ENCODE data around the gene KRTAP5-5.
"Not testable (repeated sequence)": the region's sequence is repeated elsewhere in the genome, so short reads cannot be mapped to it uniquely, and the experiment has no call there.

Gene KRTAP5-5

DNA sequence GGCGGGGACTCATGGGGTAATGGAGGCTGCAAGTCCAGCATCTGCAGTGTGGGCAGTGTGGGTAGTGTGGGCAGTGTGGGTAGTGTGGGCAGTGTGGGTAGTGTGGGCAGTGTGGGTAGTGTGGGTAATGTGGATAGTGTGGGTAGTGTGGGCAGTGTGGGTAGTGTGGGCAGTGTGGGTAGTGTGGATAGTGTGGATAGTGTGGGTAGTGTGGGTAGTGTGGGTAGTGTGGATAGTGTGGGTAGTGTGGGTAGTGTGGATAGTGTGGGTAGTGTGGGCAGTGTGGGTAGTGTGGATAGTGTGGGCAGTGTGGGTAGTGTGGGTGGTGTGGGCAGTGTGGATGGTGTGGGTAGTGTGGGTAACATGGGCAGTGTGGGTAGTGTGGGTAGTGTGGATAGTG is 40.9 kb downstream of the KRTAP5-5 start:
- in situ Hi-C loops (cut with MboI; ENCODE audit: low pct_unique_long_range_greater_than_20kb, low sequenced_read_pairs); DNase-seq: not testable (repeated sequence)

DNA sequence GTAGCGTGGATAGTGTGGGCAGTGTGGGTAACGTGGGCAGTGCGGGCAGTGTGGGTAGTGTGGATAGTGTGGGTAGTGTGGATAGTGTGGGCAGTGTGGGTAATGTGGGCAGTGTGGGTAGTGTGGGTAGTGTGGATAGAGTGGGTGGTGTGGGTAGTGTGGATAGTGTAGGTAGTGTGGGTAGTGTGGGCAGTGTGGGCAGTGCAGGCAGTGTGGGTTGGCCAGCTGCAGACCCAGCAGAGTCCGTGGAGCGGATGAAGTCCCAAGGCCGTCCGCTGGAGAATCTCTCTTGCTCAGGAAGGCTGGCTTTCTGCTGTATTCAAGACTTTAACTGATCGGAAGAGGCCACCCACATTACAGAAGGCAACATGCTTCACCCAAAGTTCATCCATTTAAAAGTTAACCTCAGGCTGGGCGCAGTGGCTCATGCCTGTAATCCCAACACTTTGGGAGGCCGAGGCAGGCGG is 41.4 kb downstream of the KRTAP5-5 start:
- in situ Hi-C loops (cut with MboI; ENCODE audit: low pct_unique_long_range_greater_than_20kb, low sequenced_read_pairs): no loop called here
- no peak for DNase-seq

DNA sequence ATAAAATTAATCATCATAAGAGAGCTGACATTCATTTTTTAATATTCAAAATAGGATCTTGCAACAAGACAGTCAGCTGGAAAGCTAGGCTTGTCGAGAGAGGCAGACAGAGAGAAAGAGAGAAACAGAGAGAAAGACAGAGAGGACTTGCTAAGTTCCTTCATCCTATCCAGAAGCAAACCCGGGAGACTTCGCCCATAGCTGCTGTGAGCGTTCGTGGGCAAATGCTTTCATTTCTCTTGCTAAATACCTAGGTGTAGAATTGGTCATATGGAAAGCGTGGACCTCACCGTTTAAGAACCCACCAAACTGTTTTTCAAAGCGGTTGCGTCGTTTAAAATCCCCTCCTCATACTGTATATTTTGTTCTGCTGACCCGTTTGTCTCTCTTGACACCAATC is 42.1 kb downstream of the KRTAP5-5 start:
- in situ Hi-C loops (cut with MboI; ENCODE audit: low pct_unique_long_range_greater_than_20kb, low sequenced_read_pairs): no loop called here
- DNase-seq: no peak

DNA sequence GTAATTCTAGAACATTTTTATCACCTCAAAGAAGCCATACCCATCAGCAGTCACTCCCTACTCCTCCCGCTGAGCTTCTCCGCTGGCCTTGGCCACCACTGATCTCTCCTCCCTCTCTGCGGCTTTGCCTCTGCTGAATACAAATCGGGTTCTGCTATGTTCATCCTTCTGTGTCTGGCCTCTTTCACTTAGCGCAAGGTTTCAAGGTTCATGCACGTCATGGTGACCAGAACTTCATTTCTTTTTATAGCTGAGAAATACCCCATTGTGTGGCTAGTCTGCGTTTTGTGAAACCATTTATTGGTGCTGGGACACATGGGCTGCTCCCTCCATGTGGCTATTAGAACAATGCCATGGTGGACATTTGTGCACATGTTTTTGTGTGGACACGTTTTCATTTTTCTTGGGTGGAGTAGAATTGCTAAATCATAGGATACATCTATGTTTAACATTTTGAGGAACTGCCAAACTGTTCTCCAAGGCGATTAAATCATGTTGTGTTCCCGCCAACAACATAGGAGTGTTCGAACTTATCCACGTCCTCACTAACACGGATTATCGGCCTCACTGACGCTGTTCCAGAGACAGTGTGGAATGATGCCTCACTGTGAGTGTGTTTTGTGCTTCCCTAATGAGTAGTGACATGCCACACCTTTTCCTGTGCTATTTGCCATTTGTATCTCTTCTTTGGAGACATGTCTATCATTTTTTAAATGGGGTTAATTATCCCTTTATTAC is 43.2 kb downstream of the KRTAP5-5 start:
- no peak for DNase-seq
- in situ Hi-C loops (cut with MboI; ENCODE audit: low pct_unique_long_range_greater_than_20kb, low sequenced_read_pairs): no loop called here

DNA sequence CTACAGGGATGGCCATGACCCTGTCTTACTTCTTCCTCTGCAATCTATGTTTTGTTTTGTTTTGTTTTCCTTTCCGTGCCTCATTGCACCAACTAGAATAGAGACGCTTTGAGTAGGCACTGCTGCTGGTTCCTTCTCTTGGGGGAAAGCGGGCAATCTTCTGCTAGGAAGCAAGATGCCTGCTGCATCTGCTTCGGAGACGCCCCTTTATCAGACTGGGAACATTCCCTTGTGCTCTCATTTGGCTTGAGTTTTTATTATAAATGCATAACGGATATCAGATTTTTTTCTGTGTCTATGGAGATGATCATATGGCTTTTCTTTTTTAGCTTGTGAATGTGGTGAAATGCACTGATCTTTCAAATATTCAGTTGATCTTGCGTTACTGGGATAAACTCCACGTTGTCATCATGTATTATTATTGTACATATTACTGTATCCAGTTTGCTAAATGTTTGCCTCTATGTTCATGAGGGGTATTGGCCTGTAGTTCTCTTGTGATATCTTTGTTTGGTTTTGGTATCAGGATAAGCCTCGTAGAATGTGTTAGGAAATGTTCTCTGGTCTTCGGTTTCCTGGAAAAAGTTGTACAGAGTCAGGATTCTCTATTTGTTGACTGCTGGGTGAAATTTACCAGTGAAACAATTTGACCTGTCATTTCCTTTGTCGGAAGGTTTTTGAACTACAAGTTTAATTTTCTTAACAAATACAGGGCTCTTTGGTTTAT is 44.0 kb downstream of the KRTAP5-5 start:
- in situ Hi-C loops (cut with MboI; ENCODE audit: low pct_unique_long_range_greater_than_20kb, low sequenced_read_pairs): no loop called here
- no peak for DNase-seq

DNA sequence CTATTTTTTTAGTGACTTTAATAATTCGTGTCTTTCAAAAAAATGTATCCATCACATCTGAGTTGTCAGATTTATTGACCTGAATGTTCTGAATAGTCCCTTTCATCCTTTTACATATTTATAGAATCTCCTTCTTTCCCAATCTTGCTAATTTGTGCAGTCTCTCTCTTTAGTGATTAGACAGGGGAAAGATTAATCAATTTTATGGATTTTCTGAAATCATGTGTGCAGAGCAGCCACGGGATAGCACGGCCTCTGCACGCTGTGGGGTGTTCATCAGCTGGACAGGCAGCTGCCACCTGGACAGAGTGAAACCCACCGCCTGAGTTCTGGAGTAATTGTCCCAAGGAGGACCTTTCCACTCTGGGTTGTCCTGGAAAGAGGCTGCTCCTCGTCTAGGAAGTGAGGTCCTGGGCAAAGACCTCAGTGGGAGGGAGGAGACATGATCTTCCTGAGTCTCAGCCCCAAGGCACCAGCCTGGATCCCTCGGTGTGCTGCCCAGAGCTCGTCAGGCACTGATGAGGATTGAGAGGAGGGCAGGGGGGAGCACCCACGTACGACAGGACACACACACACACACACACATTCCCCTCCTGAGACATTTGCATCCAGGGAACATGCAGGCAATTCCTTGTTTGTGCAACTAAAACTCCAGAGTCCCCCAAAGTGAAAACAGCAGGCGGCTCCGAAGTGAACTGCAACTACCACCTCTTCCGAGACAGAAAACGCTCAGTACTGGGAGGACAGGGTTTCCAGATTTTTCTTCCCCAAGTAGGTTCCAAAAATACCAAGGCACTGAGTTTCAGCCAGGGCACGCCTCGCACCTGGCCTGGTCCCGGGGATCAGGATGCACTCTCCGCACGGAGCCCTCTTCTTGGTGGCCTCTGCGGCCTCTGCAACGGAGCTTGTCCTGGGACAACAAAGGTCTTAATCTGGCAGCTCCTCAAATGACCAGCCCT is 44.9 kb downstream of the KRTAP5-5 start:
- in situ Hi-C loops (cut with MboI; ENCODE audit: low pct_unique_long_range_greater_than_20kb, low sequenced_read_pairs): no loop called here
- no peak for DNase-seq

DNA sequence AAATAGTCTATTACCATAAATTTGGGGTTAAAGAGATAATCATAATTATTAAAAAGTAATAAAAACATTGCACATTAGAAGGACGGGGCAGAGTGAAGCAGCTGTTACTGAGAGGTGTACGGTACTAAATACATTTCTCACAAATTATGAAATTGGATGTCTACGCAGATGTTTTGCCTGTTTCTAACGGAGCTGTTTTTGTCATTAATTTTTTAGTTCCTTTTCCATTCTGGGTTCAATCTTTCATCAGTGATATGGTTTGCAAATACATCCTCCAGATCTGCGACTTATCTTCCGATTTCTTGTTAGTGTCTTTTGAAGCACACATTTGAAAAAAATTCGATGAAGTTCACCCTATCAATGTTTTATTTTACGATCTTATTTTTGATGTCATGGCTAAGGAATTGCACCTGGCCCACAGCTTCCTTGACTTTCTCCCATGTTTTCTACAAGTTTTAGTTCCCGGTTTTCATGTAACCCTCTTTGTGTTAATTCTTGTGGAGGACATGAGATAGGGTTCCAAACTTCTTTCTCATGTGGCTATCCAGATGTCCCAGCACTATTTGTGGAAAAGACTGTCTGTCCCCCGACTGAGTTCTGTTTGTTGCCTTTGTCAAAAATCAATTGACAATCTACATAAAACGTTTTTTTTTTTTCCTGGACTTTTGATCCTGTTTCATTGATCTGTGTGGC is 46.1 kb downstream of the KRTAP5-5 start:
- in situ Hi-C loops (cut with MboI; ENCODE audit: low pct_unique_long_range_greater_than_20kb, low sequenced_read_pairs): no loop called here
- DNase-seq: no peak

DNA sequence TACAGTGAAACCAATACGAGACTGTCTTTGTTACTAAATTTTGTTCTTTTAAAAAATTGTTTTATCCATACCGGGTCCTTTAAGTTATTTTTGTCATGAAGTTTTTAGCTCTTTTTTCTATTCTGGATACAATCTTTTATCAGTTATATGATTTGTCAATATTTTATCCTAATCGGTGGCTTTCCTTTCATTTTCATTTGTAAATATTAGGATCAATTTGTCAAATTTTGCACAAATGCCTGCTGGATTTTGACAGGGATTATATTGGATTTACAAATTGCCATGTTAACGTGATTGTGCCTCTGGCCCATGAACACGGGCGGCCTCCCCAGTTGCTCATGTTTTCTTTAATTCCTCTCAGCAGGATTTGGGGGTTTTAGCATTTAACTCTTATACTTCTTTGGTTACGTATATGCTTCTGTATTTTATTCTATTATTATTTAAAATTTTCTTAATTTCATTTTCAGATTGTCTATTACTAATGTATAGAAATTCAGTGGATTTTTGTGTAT is 46.7 kb downstream of the KRTAP5-5 start:
- in situ Hi-C loops (cut with MboI; ENCODE audit: low pct_unique_long_range_greater_than_20kb, low sequenced_read_pairs): no loop called here
- no peak for DNase-seq

DNA sequence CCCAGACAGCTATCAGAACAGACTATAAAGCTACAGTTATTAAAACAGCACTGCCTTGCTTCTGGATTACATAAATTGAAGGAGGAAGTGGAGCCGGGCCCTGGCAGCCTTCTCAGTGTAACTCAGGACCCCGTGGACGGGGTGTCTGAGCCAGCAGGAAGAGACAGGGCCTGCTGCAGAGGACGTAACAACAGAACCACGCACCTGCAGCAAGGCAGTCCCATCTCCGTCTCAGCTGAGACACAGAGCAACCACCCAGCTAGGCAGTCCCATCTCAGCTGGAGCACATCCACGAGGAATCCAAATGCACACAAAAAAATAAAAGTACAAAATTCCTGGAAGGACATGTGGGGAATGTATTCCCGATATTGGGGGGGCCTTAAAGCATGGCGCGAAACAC is 50.3 kb downstream of the KRTAP5-5 start:
- no peak for DNase-seq
- in situ Hi-C loops (cut with MboI; ENCODE audit: low pct_unique_long_range_greater_than_20kb, low sequenced_read_pairs): no loop called here

Data from KBM-7 (cell line).